GM19025 (cell line): ENCODE data around the gene VWA7.

Experiments
- ATAC-seq: cut with Tn5 transposase; IDR thresholded peaks from one replicate; pipeline ENCODE4 v1.9.1; 2021; ENCODE audit warnings: mild to moderate bottlenecking, low read depth, moderate library complexity; ENCODE audit not compliant: unreplicated experiment

The VWA7 gene

GRCh38 chr6:31733734-31734133 lies 43.4 kb downstream of the VWA7 start:
- no peak for ATAC-seq

- ATAC-seq: no peak
Observed at GRCh38 chr6:31732029-31732428, 45.1 kb downstream of the VWA7 start.

GRCh38 chr6:31730631-31731086 lies 46.5 kb downstream of the VWA7 start:
- no peak for ATAC-seq

GRCh38 chr6:31729979-31730630 lies 47.0 kb downstream of the VWA7 start:
- no peak for ATAC-seq

- peak; percentile 42 for ATAC-seq
Observed at GRCh38 chr6:31729515-31729978, 47.6 kb downstream of the VWA7 start.

- ATAC-seq: no peak
Observed at GRCh38 chr6:31728767-31729514, 48.2 kb downstream of the VWA7 start, which contains the start of gene DDAH2. Gene DDAH2 (minus strand): TSS chr6:31729299. CDS start chr6:31729161, 138 bp downstream.

- no peak for ATAC-seq
Observed at GRCh38 chr6:31727717-31728671, 49.1 kb downstream of the VWA7 start.

GRCh38 chr6:31727034-31727716 lies 50.0 kb downstream of the VWA7 start:
- no peak for ATAC-seq

GRCh38 chr6:31725502-31726350 lies 51.4 kb downstream of the VWA7 start:
- no peak for ATAC-seq

GRCh38 chr6:31723980-31724691 lies 53.0 kb downstream of the VWA7 start:
- no peak for ATAC-seq

- no peak for ATAC-seq
Observed at GRCh38 chr6:31723245-31723979, 53.7 kb downstream of the VWA7 start, which contains the start of gene MPIG6B. Gene MPIG6B (plus strand): TSS chr6:31723373. CDS start chr6:31723384, 11 bp downstream.

GRCh38 chr6:31722173-31722572 lies 55.0 kb downstream of the VWA7 start:
- no peak for ATAC-seq

GRCh38 chr6:31721351-31722020 lies 55.6 kb downstream of the VWA7 start, which contains the start of gene LY6G6C:
Gene LY6G6C (minus strand): TSS chr6:31721746. CDS start chr6:31721679, 67 bp downstream.
- no peak for ATAC-seq

- ATAC-seq: no peak
Observed at GRCh38 chr6:31720196-31720770, 56.8 kb downstream of the VWA7 start.

- no peak for ATAC-seq
Observed at GRCh38 chr6:31719001-31719400, 58.1 kb downstream of the VWA7 start.

GRCh38 chr6:31718265-31718664 lies 58.9 kb downstream of the VWA7 start:
- no peak for ATAC-seq
